ENCODE data around the gene FEM1B.

DNA sequence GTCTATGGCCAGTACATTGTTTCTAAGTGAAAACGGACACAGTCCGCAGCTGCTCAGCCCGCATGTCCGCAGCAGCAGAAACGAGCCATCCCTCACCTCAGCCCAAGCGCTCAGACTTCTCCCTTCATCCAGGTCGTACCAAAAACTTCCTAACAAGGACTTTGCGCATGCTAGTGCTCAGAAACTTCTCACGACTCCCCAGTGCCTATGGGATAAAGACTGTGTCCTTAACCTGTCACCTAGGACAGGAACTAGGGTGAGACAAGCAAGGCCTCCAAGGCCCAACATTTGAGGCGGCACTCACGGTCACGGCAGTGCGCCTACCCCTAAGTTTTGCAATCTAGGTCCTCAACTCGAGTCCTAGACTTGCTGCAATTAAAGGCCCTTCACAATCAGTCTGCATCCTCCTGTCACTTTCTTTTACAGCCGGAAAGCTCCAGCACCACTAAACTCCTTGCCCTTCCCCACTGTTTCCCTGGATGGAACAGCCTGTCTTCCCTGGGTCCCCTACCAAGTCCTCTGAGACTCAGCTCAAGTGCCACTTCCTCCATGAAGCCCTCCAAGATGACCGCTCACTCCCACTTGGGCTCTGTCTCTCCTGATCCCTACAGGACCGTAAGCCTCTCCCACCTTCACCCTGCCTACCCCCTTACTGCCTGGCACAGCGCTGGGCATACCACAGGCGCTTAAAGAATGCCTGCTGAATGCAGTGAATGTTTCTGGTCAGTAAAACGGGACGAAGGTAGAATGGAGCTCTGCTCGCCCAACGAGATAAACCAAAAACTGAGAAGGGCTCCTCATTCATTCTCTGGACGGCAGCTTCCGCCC is 49.2 kb upstream of the FEM1B start:
- TF ChIP-seq CTCF (IDR thresholded peaks at IDR 0.05) = no peak
- no peak for TF ChIP-seq POLR2A (IDR thresholded peaks at IDR 0.05)
